ENCODE results near the gene TIMP3. TPM values are rescaled to one million over a fixed set of nuclear protein-coding genes. Genes with fewer than 3 reads are reported as not detected.

The TIMP3 gene
- total and polyA plus RNA-seq, 2 donors (not counting 3 experiments of a cell fraction or from before 2014, with no cell fraction given): 0.22 to 2.0 TPM

- no peaks in the 10 kb centered on the region for H3K4me1 ChIP-seq (ENCODE audit: control insufficient read depth, extremely low read depth, insufficient read depth, low read length)
- H3K36me3 ChIP-seq (ENCODE audit: control insufficient read depth in 2 of 2, extremely low read depth in 1 of 2, insufficient read depth in 2 of 2, low read length in 2 of 2): no peaks in the 10 kb centered on the region
- H3K9me1 ChIP-seq (replicated peaks; ENCODE audit: control insufficient read depth, extremely low read depth, insufficient read depth, low read length): no peaks in the 10 kb centered on the region
- no peak for TF ChIP-seq JUN (IDR thresholded peaks at IDR 0.05; ENCODE audit: borderline replicate concordance, insufficient read depth, insufficient read length, low read depth)
- TF ChIP-seq MYC (IDR thresholded peaks at IDR 0.05; ENCODE audit: low read depth, low read length): no peak
- TF ChIP-seq GATA2 (IDR thresholded peaks at IDR 0.05; ENCODE audit: insufficient read depth, insufficient read length, low read depth, low read length): no peak
- no peak for TF ChIP-seq FOS (IDR thresholded peaks at IDR 0.05; ENCODE audit: borderline replicate concordance, insufficient read depth, low read length)
- TF ChIP-seq POLR2AphosphoS5 (IDR thresholded peaks at IDR 0.05; ENCODE audit: insufficient read depth, low read depth, low read length): no peak
- TF ChIP-seq EZH2 (IDR thresholded peaks at IDR 0.05; ENCODE audit: borderline replicate concordance, low read depth, low read length, severe bottlenecking): no peak
- TF ChIP-seq MAX (IDR thresholded peaks at IDR 0.05; ENCODE audit: insufficient read depth, insufficient read length): no peak
- no peak for TF ChIP-seq CTCF (IDR thresholded peaks at IDR 0.05; ENCODE audit: extremely low read depth in 1 of 2, insufficient read depth in 1 of 2, low read depth in 1 of 2, low read length in 2 of 2)
- no peak for TF ChIP-seq POLR2A (IDR thresholded peaks at IDR 0.05; ENCODE audit: low read depth, low read length)
- no peak overlapping the region for H3K4me3 ChIP-seq (replicated peaks in 1 of 3; ENCODE audit: insufficient read depth in 1 of 3, low read depth in 1 of 3, low read length in 3 of 3)
- peaks cover 3% of the 10 kb centered on the region for H3K9me3 ChIP-seq (replicated peaks; ENCODE audit: control insufficient read depth, insufficient read depth, low read length)
- H4K20me1 ChIP-seq (replicated peaks; ENCODE audit: control insufficient read depth, extremely low read depth, insufficient read depth, low read length): no peaks in the 10 kb centered on the region
- no peak overlapping the region for H2AFZ ChIP-seq (ENCODE audit: low read depth, low read length)
- dilution Hi-C loops (cut with MboI; ENCODE audit: extremely low pct_ligation_motif_present, low sequenced_read_pairs): no loop called here
- intact Hi-C loops (cut with micrococcal nuclease): no loop called here
- FAIRE-seq (no peak), DNase-seq (ENCODE audit: low read depth, low spot score) (no peak)
- H3K4me2 ChIP-seq (ENCODE audit: insufficient read depth, low read length): no peak overlapping the region
- H3K9ac ChIP-seq (replicated peaks; ENCODE audit: extremely low read depth, insufficient read depth, low read length): no peak overlapping the region
- POLR2A ChIA-PET: no interaction called here
- no peaks in the 10 kb centered on the region for H3K79me2 ChIP-seq (ENCODE audit: control insufficient read depth, insufficient read depth, low read length)
- H3K27ac ChIP-seq (ENCODE audit: insufficient read depth, low read depth, low read length): no peak overlapping the region
- CTCF ChIA-PET: no interaction called here
- BruUV-seq (replicated peaks): no TSS peak
- no peaks in the 10 kb centered on the region for H3K27me3 ChIP-seq (ENCODE audit: control insufficient read depth in 2 of 2, insufficient read depth in 2 of 2, low read length in 2 of 2)
Measured at GRCh38 chr22:32848226-32848625, 46.7 kb downstream of the TIMP3 start.
